ENCODE data around the gene ZNF438. TPM values are rescaled to one million over a fixed set of nuclear protein-coding genes. Genes with fewer than 3 reads are reported as not detected.

The ZNF438 gene
- polyA plus RNA-seq, 3 donors: 5.4 to 11.1 (median 9.3) TPM

- peaks cover 0 to 5% (median 2%) of the 10 kb centered on the region in 7 donors for H3K9me3 Mint-ChIP-seq
- Histone ChIP-seq H2AFZ (ENCODE audit: insufficient read depth, low read depth, low read length, poor library complexity, severe bottlenecking) (no peak overlapping the region), H3K27ac (ENCODE audit: low read depth in 1 of 2, low read length in 2 of 2) (no peak overlapping the region), H3K9me3 (replicated peaks in 1 of 2; ENCODE audit: control insufficient read depth in 1 of 2, insufficient read depth in 1 of 2, low read length in 2 of 2) (no peaks in the 10 kb centered on the region), H3K27me3 (ENCODE audit: control insufficient read depth in 2 of 2, insufficient read depth in 2 of 2, low read length in 2 of 2) (no peaks in the 10 kb centered on the region), H4K20me1 (ENCODE audit: insufficient read depth, low read length) (no peaks in the 10 kb centered on the region), H3K36me3 (replicated peaks in 1 of 2; ENCODE audit: control insufficient read depth in 1 of 2, insufficient read depth in 2 of 2, low read length in 2 of 2) (no peaks in the 10 kb centered on the region), H3K79me2 (ENCODE audit: insufficient read depth, low read length) (no peaks in the 10 kb centered on the region), H3K4me2 (replicated peaks; ENCODE audit: extremely low read depth, low read length, poor library complexity, severe bottlenecking) (no peak overlapping the region), H3K9ac (ENCODE audit: insufficient read depth, low read length, poor library complexity, severe bottlenecking) (no peak overlapping the region), H3K4me1 (ENCODE audit: control insufficient read depth in 1 of 2, insufficient read depth in 2 of 2, low read length in 2 of 2) (no peaks in the 10 kb centered on the region), H3K4me3 (replicated peaks in 1 of 3; ENCODE audit: low read depth in 2 of 3, low read length in 3 of 3) (no peak overlapping the region)
- 100% methylated on average over 7 of the region's 10 CpGs for WGBS (ENCODE audit: insufficient coverage)
- no peaks in the 10 kb centered on the region for H3K27me3 Mint-ChIP-seq (ENCODE audit: low read depth in 3 of 3)
- peaks cover 4 to 9% of the 10 kb centered on the region in 2 donors for H3K36me3 Mint-ChIP-seq
- DNase-seq: no peak
- H3K27ac Mint-ChIP-seq: no peak overlapping the region
- no peak for TF ChIP-seq CTCF (IDR thresholded peaks at IDR 0.05)
- no peak overlapping the region for H3K4me3 Mint-ChIP-seq
- no peaks in the 10 kb centered on the region for H3K4me1 Mint-ChIP-seq
- intact Hi-C loops (cut with micrococcal nuclease): no loop called here
Observed at GRCh38 chr10:30828164-30828563, 203.5 kb downstream of the ZNF438 start.

GRCh38 chr10:30827531-30828120 lies 204.0 kb downstream of the ZNF438 start:
- Mint-ChIP-seq H3K27me3 (ENCODE audit: low read depth in 3 of 3) (no peaks in the 10 kb centered on the region), H3K4me3 (no peak overlapping the region), H3K36me3 (peaks cover 0 to 4% of the 10 kb centered on the region in 2 donors), H3K27ac (peak overlapping the region in 1 of 7 donors; percentile 10), H3K9me3 (peaks cover 0 to 5% (median 2%) of the 10 kb centered on the region in 7 donors), H3K4me1 (no peaks in the 10 kb centered on the region)
- Histone ChIP-seq H2AFZ (ENCODE audit: insufficient read depth, low read depth, low read length, poor library complexity, severe bottlenecking) (no peak overlapping the region), H3K4me2 (replicated peaks; ENCODE audit: extremely low read depth, low read length, poor library complexity, severe bottlenecking) (no peak overlapping the region), H3K9me3 (replicated peaks in 1 of 2; ENCODE audit: control insufficient read depth in 1 of 2, insufficient read depth in 1 of 2, low read length in 2 of 2) (no peaks in the 10 kb centered on the region), H3K27ac (ENCODE audit: low read depth in 1 of 2, low read length in 2 of 2) (no peak overlapping the region), H4K20me1 (ENCODE audit: insufficient read depth, low read length) (no peaks in the 10 kb centered on the region), H3K9ac (ENCODE audit: insufficient read depth, low read length, poor library complexity, severe bottlenecking) (no peak overlapping the region), H3K27me3 (ENCODE audit: control insufficient read depth in 2 of 2, insufficient read depth in 2 of 2, low read length in 2 of 2) (no peaks in the 10 kb centered on the region), H3K4me1 (ENCODE audit: control insufficient read depth in 1 of 2, insufficient read depth in 2 of 2, low read length in 2 of 2) (no peaks in the 10 kb centered on the region), H3K36me3 (replicated peaks in 1 of 2; ENCODE audit: control insufficient read depth in 1 of 2, insufficient read depth in 2 of 2, low read length in 2 of 2) (no peaks in the 10 kb centered on the region), H3K4me3 (replicated peaks in 1 of 3; ENCODE audit: low read depth in 2 of 3, low read length in 3 of 3) (no peak overlapping the region), H3K79me2 (ENCODE audit: insufficient read depth, low read length) (no peaks in the 10 kb centered on the region)
- intact Hi-C loops (cut with micrococcal nuclease): no loop called here
- WGBS (ENCODE audit: insufficient coverage): no CpG with 5 or more reads among the region's 8 CpGs
- DNase-seq: no peak
- TF ChIP-seq CTCF (IDR thresholded peaks at IDR 0.05): no peak
